ENCODE data around the gene MEIOSIN.
"Not testable (repeated sequence)": the region's sequence is repeated elsewhere in the genome, so short reads cannot be mapped to it uniquely, and the experiment has no call there.

The MEIOSIN gene

GRCh38 chr19:45733160-45733810 lies at the start of gene MEIOSIN:
MEIOSIN (plus strand) TSS chr19:45733439; CDS start chr19:45735377, 1,938 bp downstream.
- Histone ChIP-seq H3F3A (ENCODE audit: control insufficient read depth, insufficient read depth) (peaks cover 3% of the 10 kb centered on the region; the same call in 1 of the 2 replicates), H3K9me2 (replicated peaks; ENCODE audit: control insufficient read depth, low read length) (no peaks in the 10 kb centered on the region), H3K9me3 (ENCODE audit: control insufficient read depth, insufficient read depth, low read length) (no peaks in the 10 kb centered on the region), H4K20me1 (ENCODE audit: control insufficient read depth, insufficient read depth, low read depth, low read length) (no peaks in the 10 kb centered on the region), H3K27ac (ENCODE audit: low read depth, low read length) (no peak within 1 kb of the TSS), H3K36me3 (ENCODE audit: control insufficient read depth, low read length) (peaks cover 4% of the 10 kb centered on the region), H3K4me2 (ENCODE audit: low read length) (no peak within 1 kb of the TSS), H3K4me1 (ENCODE audit: control insufficient read depth, low read length) (peaks cover 15% of the 10 kb centered on the region), H3K79me2 (ENCODE audit: control insufficient read depth, low read length) (peaks cover 24% of the 10 kb centered on the region), H3K27me3 (ENCODE audit: control insufficient read depth, low read length) (no peaks in the 10 kb centered on the region), H3K4me3 (ENCODE audit: low read length) (no peak within 1 kb of the TSS)
- TF ChIP-seq EZH2phosphoT487 (IDR thresholded peaks at IDR 0.05; ENCODE audit: borderline replicate concordance, low read length) = no peak
- no peak for TF ChIP-seq CTCF (IDR thresholded peaks at IDR 0.05; ENCODE audit: low read depth, low read length, poor library complexity, severe bottlenecking)

- not testable (repeated sequence) for H3K9me3 ChIP-seq (ENCODE audit: control insufficient read depth, insufficient read depth, low read length); H3K4me3 ChIP-seq (ENCODE audit: low read length); H3K9me2 ChIP-seq (replicated peaks; ENCODE audit: control insufficient read depth, low read length); H3K27me3 ChIP-seq (ENCODE audit: control insufficient read depth, low read length); H4K20me1 ChIP-seq (ENCODE audit: control insufficient read depth, insufficient read depth, low read depth, low read length); H3K27ac ChIP-seq (ENCODE audit: low read depth, low read length); H3K4me2 ChIP-seq (ENCODE audit: low read length)
- Histone ChIP-seq H3K79me2 (ENCODE audit: control insufficient read depth, low read length) (peaks cover 22% of the 10 kb centered on the region), H3F3A (ENCODE audit: control insufficient read depth, insufficient read depth) (peaks cover 15% of the 10 kb centered on the region), H3K36me3 (ENCODE audit: control insufficient read depth, low read length) (peaks cover 56% of the 10 kb centered on the region), H3K4me1 (ENCODE audit: control insufficient read depth, low read length) (peaks cover 14% of the 10 kb centered on the region)
These were observed 48.2 kb upstream of the MEIOSIN start for GRCh38 chr19:45685045-45685444.

- peaks cover 38% of the 10 kb centered on the region for H3K79me2 ChIP-seq (ENCODE audit: control insufficient read depth, low read length)
- no peak overlapping the region for H3K27ac ChIP-seq (ENCODE audit: low read depth, low read length)
- H4K20me1 ChIP-seq (ENCODE audit: control insufficient read depth, insufficient read depth, low read depth, low read length) = peaks cover 9% of the 10 kb centered on the region
- H3K9me3 ChIP-seq (ENCODE audit: control insufficient read depth, insufficient read depth, low read length) = no peaks in the 10 kb centered on the region
- H3K9me2 ChIP-seq (replicated peaks; ENCODE audit: control insufficient read depth, low read length) = no peaks in the 10 kb centered on the region
- no peak overlapping the region for H3K4me2 ChIP-seq (ENCODE audit: low read length)
- H3K36me3 ChIP-seq (ENCODE audit: control insufficient read depth, low read length) = peaks cover 63% of the 10 kb centered on the region
- H3F3A ChIP-seq (ENCODE audit: control insufficient read depth, insufficient read depth) = peaks cover 10% of the 10 kb centered on the region
- no peaks in the 10 kb centered on the region for H3K27me3 ChIP-seq (ENCODE audit: control insufficient read depth, low read length)
- H3K4me1 ChIP-seq (ENCODE audit: control insufficient read depth, low read length) = peaks cover 8% of the 10 kb centered on the region
- no peak overlapping the region for H3K4me3 ChIP-seq (ENCODE audit: low read length)
- TF ChIP-seq EZH2phosphoT487 (IDR thresholded peaks at IDR 0.05; ENCODE audit: borderline replicate concordance, low read length) (no peak), CTCF (IDR thresholded peaks at IDR 0.05; ENCODE audit: low read depth, low read length, poor library complexity, severe bottlenecking) (no peak)
These were observed 45.6 kb upstream of the MEIOSIN start for GRCh38 chr19:45687599-45687998.

- H3K27me3 ChIP-seq (ENCODE audit: control insufficient read depth, low read length) = no peaks in the 10 kb centered on the region
- peak within 1 kb of the TSS; percentile 99 for H3K4me3 ChIP-seq (ENCODE audit: low read length)
- TF ChIP-seq EZH2phosphoT487 (IDR thresholded peaks at IDR 0.05; ENCODE audit: borderline replicate concordance, low read length) = no peak
- TF ChIP-seq CTCF (IDR thresholded peaks at IDR 0.05; ENCODE audit: low read depth, low read length, poor library complexity, severe bottlenecking) = no peak
- H3K4me1 ChIP-seq (ENCODE audit: control insufficient read depth, low read length) = peaks cover 15% of the 10 kb centered on the region
- H3K4me2 ChIP-seq (ENCODE audit: low read length) = peak within 1 kb of the TSS; percentile 95
- peaks cover 58% of the 10 kb centered on the region for H3K79me2 ChIP-seq (ENCODE audit: control insufficient read depth, low read length)
- H3K27ac ChIP-seq (ENCODE audit: low read depth, low read length) = peak within 1 kb of the TSS; percentile 77
- no peaks in the 10 kb centered on the region for H3K9me2 ChIP-seq (replicated peaks; ENCODE audit: control insufficient read depth, low read length)
- no peaks in the 10 kb centered on the region for H3K9me3 ChIP-seq (ENCODE audit: control insufficient read depth, insufficient read depth, low read length)
- peaks cover 67% of the 10 kb centered on the region for H3K36me3 ChIP-seq (ENCODE audit: control insufficient read depth, low read length)
- no peaks in the 10 kb centered on the region for H3F3A ChIP-seq (ENCODE audit: control insufficient read depth, insufficient read depth)
- peaks cover 9% of the 10 kb centered on the region for H4K20me1 ChIP-seq (ENCODE audit: control insufficient read depth, insufficient read depth, low read depth, low read length)
These were observed 41.6 kb upstream of the MEIOSIN start, which contains the start of gene SNRPD2 for GRCh38 chr19:45691516-45692186. SNRPD2 (minus strand) TSS chr19:45691953; CDS start chr19:45691888, 65 bp downstream.
